Endothelial cell of hepatic sinusoid (primary cell): Measurements from ENCODE around the gene CDK6.

Experiments
- in situ Hi-C: cut with HindIII; loops from 2 replicates; pipeline ENCODE4 v1.10.0; 2017; ENCODE audit warnings: low sequenced_read_pairs

Gene CDK6

GRCh38 chr7:92715963-92716362 lies 120.4 kb downstream of the CDK6 start:
- in situ Hi-C loops = no loop called here

- in situ Hi-C loops = no loop called here
These were observed 121.6 kb downstream of the CDK6 start for GRCh38 chr7:92714767-92715166.

DNA sequence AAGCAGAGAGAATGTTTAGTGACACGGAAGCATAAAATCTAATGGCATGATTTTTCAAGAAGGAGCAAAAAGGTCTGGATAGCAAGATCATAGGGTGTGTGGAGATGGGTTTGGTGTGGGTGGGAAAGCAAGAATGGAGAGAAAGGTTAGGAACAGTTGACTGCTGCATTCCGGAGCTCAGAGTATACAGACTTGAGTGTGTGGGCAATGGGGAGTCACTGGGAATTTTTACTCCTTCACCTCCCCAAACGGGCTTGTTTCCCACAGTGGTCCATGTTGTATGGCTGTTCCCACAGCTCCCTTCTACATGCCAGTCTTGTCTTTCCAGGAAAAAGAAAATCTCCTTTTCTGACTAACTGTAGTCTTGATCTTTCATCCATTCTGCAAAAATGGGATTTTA lies 122.1 kb downstream of the CDK6 start:
- in situ Hi-C loops = no loop called here

DNA sequence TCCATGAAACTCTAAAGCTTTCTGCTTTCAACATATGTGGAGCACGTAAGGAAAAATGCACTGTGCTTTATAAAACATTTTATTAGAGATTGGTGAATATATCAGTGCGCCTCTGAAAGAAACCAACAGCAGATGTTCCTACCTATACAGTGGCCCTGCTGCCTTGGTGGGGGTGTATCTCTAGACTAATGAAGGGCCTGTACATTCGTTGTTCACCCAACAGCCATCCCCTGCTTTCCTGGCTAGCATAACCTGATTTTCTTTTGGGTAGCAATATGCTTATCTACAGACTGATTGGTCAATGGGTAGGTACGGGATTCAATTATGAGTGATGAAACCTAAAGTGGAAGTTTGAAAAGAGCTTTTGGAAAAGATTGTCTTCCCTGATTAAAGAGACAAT lies 126.5 kb downstream of the CDK6 start:
- in situ Hi-C loops = no loop called here

DNA sequence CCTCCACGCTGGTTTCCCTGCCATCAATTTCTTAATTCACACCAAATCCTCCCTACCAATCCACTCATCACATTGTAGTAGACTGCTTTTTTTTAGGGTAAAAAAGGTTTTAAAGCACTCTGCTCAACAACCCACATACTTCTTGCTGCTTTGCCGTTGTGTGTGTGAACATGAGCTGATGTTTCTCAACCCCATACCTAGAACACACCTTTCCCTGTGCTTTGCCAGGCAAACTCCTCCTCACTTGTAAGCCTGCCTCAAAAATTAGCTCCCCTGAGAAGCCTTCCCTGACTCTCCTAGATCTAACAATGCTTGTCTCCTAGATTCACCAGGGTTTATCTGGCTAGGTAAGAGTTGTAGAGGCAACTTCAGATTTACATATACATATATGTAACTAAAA lies 127.2 kb downstream of the CDK6 start:
- in situ Hi-C loops = no loop called here

GRCh38 chr7:92708111-92709042 lies 128.0 kb downstream of the CDK6 start:
- in situ Hi-C loops = no loop called here

- in situ Hi-C loops = no loop called here
These were observed 128.9 kb downstream of the CDK6 start for GRCh38 chr7:92707435-92707834.

DNA sequence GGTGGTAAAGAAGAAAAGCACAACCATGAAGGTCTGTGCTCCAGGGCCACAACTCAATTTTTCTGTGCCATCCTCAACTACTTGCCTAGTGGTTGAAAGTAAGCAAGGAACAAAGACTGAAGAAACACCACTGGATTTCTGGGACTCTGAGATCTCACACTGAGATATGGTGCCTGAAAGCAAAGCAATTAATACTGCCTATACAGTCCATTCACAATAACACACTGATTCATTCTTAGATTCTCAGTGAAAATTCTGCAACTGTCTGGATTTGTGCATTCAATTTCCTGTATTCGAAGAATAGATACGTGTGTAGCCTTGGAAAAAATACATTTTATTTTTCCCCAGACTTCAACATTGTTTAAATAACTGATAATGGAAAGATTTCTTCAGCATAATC lies 129.8 kb downstream of the CDK6 start:
- in situ Hi-C loops = no loop called here

GRCh38 chr7:92705831-92706230 lies 130.5 kb downstream of the CDK6 start:
- in situ Hi-C loops = no loop called here

- in situ Hi-C loops = no loop called here
These were observed 131.5 kb downstream of the CDK6 start for GRCh38 chr7:92704858-92705257.

GRCh38 chr7:92702535-92702934 lies 133.8 kb downstream of the CDK6 start:
- in situ Hi-C loops = no loop called here

DNA sequence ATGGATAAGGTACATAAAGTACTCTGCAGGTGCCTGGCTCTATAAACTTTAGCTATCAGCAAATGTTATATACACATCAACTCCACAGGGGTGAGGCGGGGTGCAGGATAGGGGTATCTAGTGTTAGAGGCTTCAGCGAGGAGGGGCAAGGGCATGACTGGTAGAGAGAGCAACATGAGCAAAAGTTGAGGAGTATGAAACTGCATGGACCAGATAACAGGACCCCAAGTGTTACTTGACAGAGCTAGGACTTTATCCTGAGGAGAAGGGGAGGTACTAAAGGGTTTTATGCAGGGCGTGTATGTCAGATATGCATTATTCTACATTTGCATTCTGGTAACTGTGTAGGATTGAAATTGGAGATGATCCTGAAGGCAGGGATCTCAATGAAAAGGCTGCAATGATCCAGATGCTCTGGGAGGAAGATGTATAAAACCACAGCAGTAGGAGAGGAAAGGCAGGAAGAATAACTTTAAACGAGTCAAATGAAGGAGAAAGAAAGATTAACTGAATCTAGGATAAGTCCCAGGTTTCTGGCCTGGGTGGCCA lies 136.3 kb downstream of the CDK6 start:
- in situ Hi-C loops = no loop called here

- in situ Hi-C loops = no loop called here
These were observed 136.8 kb downstream of the CDK6 start for GRCh38 chr7:92699560-92699959.

DNA sequence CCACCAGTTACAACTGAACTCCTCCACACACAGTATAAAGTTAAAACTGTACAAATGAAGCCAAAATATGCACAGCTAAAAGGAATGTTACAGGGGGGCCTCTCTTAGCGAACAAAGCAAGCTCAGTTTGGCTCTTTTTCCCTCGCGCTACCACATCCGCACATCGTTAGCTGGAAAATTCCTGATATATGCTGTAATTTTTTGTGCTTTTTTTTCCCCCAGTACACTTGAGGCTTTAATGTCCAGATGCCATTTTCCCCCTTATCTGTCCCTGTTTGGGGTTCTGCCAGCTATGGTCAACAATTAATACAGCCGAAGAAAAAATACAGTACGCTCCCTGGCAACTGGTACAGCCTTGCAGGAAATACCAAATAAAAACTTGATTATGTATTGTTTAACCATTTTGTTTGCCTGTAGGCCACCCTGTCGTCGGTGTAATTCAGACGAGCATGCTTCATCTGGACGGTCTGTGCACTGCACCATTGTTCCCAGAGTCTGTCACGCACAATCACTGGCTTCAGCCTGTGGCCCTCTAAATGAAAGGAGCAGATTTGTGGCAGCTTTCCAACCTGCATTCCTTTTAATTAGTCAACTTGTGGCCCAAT lies 138.0 kb downstream of the CDK6 start:
- in situ Hi-C loops = no loop called here

DNA sequence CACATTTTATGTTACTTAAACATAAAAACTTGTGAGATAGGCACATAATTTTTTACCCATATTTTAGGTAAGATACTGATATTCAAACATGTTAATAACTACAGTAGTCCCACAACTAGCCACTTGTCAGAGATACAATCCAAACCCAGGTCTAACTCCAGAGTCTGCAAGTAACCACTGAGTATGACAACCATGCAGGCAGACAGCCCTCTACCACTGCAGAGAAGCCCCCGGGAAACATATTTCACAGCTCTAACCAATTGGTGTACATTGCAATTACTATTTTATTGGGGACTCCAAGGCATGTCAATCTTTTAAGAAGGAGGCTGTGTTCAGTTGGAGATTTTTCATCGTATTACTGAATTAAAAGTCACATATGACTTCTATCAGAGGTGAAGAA lies 139.0 kb downstream of the CDK6 start:
- in situ Hi-C loops = no loop called here

- in situ Hi-C loops = no loop called here
These were observed 139.4 kb downstream of the CDK6 start for GRCh38 chr7:92697012-92697411.

GRCh38 chr7:92696584-92696983 lies 139.8 kb downstream of the CDK6 start:
- in situ Hi-C loops = no loop called here

- in situ Hi-C loops = no loop called here
These were observed 140.8 kb downstream of the CDK6 start for GRCh38 chr7:92695308-92696261.

- in situ Hi-C loops = no loop called here
These were observed 142.2 kb downstream of the CDK6 start for GRCh38 chr7:92694211-92694610.

DNA sequence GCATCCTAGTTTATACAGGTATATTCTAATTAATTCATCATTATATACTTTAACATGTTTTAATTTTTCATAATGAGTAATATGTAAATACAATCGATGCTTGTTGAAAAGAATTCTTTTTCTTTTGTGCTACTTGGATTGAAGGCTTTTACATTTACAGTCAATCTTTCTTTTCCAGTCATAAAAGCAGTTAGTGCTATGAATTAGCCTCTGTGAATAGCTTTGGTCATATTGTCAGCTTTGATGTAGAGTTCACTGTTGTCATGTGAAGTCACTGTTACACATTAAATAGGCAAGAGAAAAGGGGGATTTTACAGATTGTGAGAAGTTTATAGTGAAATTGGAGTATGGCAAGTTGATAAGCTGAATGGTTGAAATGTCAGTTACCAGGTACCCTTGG lies 142.9 kb downstream of the CDK6 start:
- in situ Hi-C loops = no loop called here

GRCh38 chr7:92691578-92691977 lies 144.8 kb downstream of the CDK6 start:
- in situ Hi-C loops = no loop called here
